ENCODE data around the gene FAM53B. TPM values are rescaled to one million over a fixed set of nuclear protein-coding genes. Genes with fewer than 3 reads are reported as not detected.

Gene FAM53B
- total RNA-seq, 1 experiment from 2014 or later = 14.1 TPM

DNA sequence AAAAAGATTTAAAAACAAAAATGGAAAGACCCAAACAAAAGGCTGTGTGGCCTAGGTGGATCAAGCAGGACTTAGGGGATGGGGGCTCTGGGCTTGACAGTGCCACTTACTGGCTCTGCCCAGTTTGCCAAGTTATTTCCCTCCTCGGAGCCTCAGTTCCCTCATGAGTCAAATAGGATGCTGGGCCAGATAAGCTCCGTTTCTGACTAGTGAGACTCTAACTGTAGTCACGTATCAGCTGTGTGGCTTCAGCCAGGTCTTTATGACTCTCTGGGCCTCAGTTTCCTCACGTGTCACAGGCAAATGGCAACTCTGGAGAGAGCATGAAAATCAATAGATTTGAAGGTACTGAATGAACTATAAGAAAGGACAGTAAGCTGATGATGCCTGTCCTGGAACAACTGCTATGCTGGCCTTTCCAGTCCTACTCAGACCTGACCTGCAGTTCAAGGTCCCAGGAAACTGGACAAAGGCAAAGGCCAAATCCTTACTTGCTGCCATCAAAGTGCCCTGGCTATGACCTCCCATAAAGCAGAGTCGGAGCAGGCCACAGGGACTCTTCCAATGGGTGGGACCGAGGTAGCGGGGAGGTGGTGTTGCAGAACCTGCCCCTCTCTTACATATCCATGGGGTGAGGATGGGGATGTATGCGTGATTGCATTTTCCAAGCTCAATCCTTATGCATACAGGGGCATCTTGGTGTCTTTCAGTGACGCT, 27.0 kb downstream of the FAM53B start:
- peaks cover 7% of the 10 kb centered on the region for H3K4me1 ChIP-seq (replicated peaks)
- no peak overlapping the region for H3K4me3 ChIP-seq
- H3K27ac ChIP-seq = no peak overlapping the region
- DNase-seq (ENCODE audit: low read depth in 1 of 2, low spot score in 2 of 2) = no peak
- H3K9me3 ChIP-seq (replicated peaks) = no peaks in the 10 kb centered on the region
- no peaks in the 10 kb centered on the region for H3K27me3 ChIP-seq (replicated peaks)
- no peaks in the 10 kb centered on the region for H3K36me3 ChIP-seq

DNA sequence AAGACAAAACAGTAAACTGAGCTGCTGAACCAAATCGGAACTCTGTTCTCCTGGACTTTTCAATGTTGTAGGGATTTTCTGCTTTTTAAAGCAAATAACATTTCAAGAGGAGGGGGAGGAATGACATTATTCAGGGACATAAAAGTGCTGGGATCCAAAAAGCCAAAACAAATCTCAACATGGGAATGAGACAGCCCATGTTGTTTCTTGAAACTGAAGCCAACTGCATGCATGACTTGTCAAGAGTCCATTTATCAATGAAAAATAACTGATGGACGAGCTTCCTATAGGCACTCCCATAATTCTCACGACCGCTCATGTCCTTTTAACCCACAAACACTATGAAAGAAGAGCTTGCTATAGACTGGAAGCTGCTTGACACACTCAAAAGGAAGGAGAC, 27.8 kb downstream of the FAM53B start:
- peaks cover 7% of the 10 kb centered on the region for H3K4me1 ChIP-seq (replicated peaks)
- DNase-seq (ENCODE audit: low read depth in 1 of 2, low spot score in 2 of 2) = no peak
- no peaks in the 10 kb centered on the region for H3K36me3 ChIP-seq
- H3K4me3 ChIP-seq = no peak overlapping the region
- H3K27ac ChIP-seq = no peak overlapping the region
- no peaks in the 10 kb centered on the region for H3K9me3 ChIP-seq (replicated peaks)
- H3K27me3 ChIP-seq (replicated peaks) = no peaks in the 10 kb centered on the region

DNA sequence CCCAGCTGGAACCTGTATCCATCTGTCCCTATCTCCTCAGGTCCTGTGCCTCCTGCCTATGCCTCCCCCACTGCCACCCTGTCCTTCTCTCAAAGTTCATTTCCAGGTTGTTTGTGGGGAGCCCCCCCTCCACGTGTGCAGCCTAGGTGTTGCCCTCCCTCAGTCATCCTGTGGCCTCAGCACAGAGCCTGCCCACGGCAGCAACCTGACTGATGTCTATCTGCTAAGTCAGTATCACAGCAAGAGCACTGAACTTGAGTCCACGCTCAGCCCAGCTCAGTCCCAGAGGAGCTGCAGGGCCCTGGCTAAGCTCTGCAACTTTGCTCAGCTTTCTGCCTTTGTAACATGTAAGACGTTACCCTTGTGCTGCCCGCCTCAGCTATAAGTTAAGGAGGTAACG, 28.7 kb downstream of the FAM53B start:
- H3K36me3 ChIP-seq = no peaks in the 10 kb centered on the region
- H3K27ac ChIP-seq = no peak overlapping the region
- no peak overlapping the region for H3K4me3 ChIP-seq
- H3K4me1 ChIP-seq (replicated peaks) = peaks cover 7% of the 10 kb centered on the region
- no peaks in the 10 kb centered on the region for H3K9me3 ChIP-seq (replicated peaks)
- no peak for DNase-seq (ENCODE audit: low read depth in 1 of 2, low spot score in 2 of 2)
- no peaks in the 10 kb centered on the region for H3K27me3 ChIP-seq (replicated peaks)

DNA sequence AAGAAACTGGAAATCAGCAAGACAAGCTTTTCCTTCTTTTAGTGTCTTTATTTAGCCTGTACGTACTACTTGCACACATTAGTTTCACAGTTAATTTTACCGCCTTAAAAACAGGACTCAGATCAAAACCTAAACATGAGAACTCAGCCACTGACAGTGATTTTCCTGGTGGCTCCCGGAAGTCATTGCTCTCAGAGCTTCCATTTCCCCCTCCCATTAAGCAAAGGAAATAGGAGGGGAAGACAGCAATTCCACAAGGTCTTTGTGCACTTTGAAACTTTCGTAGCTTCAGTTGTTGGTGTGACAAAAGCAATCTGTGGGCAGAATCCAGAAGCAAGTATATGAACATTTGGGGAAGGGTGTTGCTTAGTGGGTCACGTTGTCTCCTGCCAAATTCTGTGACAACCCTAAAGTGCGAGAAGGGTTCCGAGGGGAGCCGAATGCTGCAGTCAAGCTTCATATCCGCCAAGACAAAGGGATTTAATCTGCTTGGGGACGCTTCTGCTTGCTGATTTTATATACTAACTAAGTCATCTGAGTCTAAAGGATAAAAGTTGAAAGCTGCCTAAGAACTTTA, 30.4 kb downstream of the FAM53B start:
- Histone ChIP-seq H3K4me3 (no peak overlapping the region), H3K36me3 (no peaks in the 10 kb centered on the region)
- DNase-seq (ENCODE audit: low read depth in 1 of 2, low spot score in 2 of 2) = no peak

DNA sequence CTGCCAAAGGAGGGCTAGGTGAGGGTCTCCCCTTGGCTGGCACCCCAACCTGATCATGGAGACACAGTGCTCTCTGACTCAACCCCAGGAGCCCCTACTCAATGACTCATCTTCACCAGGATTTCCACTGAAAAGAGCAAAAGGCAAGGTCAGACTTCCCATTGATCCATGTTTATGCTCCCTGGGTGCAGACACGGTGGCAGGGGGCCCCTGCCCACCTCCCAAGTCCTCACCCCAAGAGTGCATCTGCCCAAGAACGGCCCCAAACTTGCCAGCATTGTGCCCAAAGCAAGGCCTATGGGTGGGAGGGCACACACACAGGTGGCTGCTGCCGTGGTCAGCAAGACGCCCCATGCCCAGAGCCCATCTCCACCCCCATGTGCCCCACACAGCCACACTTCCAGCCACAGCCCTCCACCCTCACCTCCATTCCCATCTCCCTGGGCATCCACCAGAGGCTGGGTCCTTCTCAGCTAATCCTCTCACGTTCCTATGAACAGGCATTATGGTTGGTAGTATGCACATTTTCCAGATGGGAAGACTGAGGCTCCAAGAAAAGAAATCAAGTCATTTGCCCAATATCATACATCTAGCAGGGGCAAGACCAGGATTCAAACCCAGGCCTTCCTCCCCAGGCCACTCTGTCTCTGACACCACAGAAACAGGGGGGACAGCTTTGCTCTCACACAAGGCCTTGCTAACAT, 31.3 kb downstream of the FAM53B start:
- Histone ChIP-seq H3K27ac (no peak overlapping the region), H3K4me3 (no peak overlapping the region), H3K36me3 (no peaks in the 10 kb centered on the region), H3K4me1 (replicated peaks) (no peaks in the 10 kb centered on the region), H3K9me3 (replicated peaks) (no peaks in the 10 kb centered on the region), H3K27me3 (replicated peaks) (no peaks in the 10 kb centered on the region)
- DNase-seq (ENCODE audit: low read depth in 1 of 2, low spot score in 2 of 2) = no peak

More for the DNA sequence above, 30.4 kb downstream of the FAM53B start:
- H3K27me3 ChIP-seq (replicated peaks) = no peaks in the 10 kb centered on the region
- no peaks in the 10 kb centered on the region for H3K4me1 ChIP-seq (replicated peaks)
- no peaks in the 10 kb centered on the region for H3K9me3 ChIP-seq (replicated peaks)
- H3K27ac ChIP-seq = no peak overlapping the region

DNA sequence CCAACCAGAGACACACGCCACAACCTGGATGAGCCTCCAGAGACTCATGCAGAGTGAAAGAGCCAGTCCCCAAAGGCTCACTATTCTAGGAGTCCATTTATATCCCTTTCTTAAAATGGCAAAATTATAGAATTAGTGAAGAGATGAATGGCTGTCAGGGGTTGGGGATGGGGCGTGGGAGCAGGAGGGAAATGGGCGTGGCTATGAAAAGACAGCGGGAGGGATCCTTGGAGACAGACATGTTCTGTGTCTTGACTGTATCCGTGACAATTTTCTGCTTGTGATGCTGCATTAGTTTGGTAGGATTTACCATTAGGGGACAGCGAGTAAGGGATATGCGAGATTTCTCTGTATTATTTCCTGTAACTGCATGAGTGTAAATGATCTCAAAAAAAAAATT, 33.0 kb downstream of the FAM53B start:
- no peaks in the 10 kb centered on the region for H3K9me3 ChIP-seq (replicated peaks)
- DNase-seq (ENCODE audit: low read depth in 1 of 2, low spot score in 2 of 2) = no peak
- no peaks in the 10 kb centered on the region for H3K27me3 ChIP-seq (replicated peaks)
- peaks cover 5% of the 10 kb centered on the region for H3K36me3 ChIP-seq
- H3K4me3 ChIP-seq = no peak overlapping the region
- H3K4me1 ChIP-seq (replicated peaks) = no peaks in the 10 kb centered on the region
- H3K27ac ChIP-seq = no peak overlapping the region

DNA sequence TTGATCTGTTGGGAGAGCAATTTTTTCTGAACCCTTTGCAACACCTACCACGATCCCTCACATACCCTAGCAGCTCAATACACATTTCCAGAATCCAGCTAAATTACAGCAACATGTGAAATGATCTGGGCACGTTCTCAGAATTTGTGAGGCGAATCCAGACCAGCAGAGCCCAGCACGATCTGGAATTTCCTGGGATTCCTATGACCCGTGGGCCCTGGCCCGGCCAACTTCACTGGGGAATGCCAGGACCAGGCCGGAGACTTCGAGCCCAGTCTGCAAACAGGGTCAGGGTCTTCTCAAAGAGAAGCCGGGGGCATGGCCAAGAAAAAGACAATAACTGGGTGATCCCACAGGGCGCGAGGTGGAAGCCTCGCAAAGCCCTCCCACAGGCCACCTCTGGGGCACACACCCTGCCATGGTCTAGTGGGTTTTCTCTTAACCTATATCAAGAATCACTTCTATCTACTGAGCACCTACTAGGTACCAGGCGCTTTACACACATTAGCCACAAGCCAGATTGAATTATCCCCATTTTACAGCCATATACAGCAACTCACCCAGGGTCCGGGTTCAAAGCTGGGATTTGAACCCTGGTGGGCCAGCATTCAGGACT, 33.8 kb downstream of the FAM53B start:
- no peak overlapping the region for H3K4me3 ChIP-seq
- no peaks in the 10 kb centered on the region for H3K9me3 ChIP-seq (replicated peaks)
- peaks cover 11% of the 10 kb centered on the region for H3K36me3 ChIP-seq
- no peak for DNase-seq (ENCODE audit: low read depth in 1 of 2, low spot score in 2 of 2)
- no peaks in the 10 kb centered on the region for H3K27me3 ChIP-seq (replicated peaks)
- no peak overlapping the region for H3K27ac ChIP-seq
- H3K4me1 ChIP-seq (replicated peaks) = no peaks in the 10 kb centered on the region

DNA sequence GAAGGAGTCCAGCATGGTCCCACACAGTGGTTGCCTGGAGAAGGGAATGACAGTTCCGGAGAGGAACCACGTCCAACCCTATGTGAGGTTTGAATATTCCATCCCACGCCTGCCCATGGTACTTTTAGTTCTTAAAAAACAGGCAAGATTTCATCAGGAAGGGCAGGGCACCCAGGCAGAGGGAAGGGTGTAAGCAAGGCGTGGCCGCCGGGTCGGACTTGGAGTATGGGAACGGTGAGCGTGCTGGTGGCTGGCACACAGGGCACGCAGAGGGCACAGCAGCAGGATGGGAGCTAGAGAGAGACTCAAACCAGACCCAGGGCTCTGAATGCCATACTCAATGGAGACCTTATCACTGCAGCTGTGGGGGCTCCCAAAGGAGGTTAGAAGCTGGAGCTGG, 34.3 kb downstream of the FAM53B start:
- Histone ChIP-seq H3K4me3 (no peak overlapping the region), H3K9me3 (replicated peaks) (no peaks in the 10 kb centered on the region), H3K36me3 (peaks cover 13% of the 10 kb centered on the region), H3K27me3 (replicated peaks) (no peaks in the 10 kb centered on the region), H3K27ac (no peak overlapping the region), H3K4me1 (replicated peaks) (no peaks in the 10 kb centered on the region)
- DNase-seq (ENCODE audit: low read depth in 1 of 2, low spot score in 2 of 2) = no peak

DNA sequence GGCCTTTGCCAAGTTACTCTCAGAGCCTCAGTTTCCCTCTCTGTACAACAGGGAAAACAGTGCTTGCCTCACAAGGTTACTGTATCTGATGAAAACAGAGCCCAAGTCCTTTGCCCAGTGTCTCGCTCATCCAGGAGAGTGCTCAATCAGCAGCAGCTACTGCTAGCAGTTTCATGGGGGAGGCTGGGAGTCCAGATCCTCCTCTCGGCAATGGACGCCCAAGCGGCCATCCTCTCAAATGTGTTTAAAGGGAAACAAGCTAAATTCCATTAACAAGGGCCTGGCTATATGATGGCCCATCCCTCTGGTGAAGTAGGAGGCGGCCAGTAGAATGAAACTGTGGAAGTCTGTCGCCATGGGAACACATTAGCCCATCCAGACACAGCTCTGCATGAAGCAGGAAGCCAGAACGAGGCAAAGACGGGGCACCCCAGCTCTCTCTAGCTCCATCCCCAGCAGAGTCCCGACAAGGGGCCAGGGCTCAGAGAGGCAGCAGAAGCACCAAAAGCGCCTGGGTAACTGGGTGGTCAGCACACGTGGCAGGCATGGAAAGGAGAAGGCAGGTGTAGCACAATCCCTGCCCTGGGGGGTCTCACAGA, 35.2 kb downstream of the FAM53B start:
- H3K27me3 ChIP-seq (replicated peaks) = no peaks in the 10 kb centered on the region
- no peaks in the 10 kb centered on the region for H3K4me1 ChIP-seq (replicated peaks)
- no peak overlapping the region for H3K27ac ChIP-seq
- no peaks in the 10 kb centered on the region for H3K9me3 ChIP-seq (replicated peaks)
- H3K4me3 ChIP-seq = no peak overlapping the region
- peaks cover 14% of the 10 kb centered on the region for H3K36me3 ChIP-seq
- no peak for DNase-seq (ENCODE audit: low read depth in 1 of 2, low spot score in 2 of 2)

DNA sequence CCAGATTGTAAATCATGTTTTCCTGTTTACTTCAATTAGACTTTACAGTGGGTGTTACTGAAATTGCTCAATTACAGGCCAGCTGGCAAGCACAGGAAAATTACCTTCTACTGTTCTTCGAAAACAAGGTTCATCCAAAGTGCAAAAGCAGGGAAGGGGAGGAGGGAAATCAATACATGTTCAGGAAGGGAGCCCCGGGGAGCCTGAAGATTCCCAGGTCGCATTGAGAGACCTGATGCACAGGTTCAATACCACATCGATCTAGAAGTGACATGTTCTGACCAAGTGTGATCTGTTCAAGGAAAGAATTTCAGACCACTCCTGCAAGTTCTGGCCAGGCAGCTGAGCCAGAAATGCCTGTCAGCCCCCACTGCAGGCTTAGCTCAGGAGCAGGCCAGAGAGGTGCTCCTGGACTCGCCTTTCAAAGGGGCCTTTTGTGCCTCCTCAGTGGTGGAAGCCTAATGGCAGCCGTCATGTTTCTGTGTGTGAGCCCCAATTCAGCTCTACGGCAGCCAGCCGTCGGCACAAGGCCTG, 35.9 kb downstream of the FAM53B start:
- Histone ChIP-seq H3K27ac (no peak overlapping the region), H3K36me3 (peaks cover 14% of the 10 kb centered on the region), H3K27me3 (replicated peaks) (no peaks in the 10 kb centered on the region), H3K4me3 (no peak overlapping the region), H3K9me3 (replicated peaks) (no peaks in the 10 kb centered on the region), H3K4me1 (replicated peaks) (no peaks in the 10 kb centered on the region)
- no peak for DNase-seq (ENCODE audit: low read depth in 1 of 2, low spot score in 2 of 2)

DNA sequence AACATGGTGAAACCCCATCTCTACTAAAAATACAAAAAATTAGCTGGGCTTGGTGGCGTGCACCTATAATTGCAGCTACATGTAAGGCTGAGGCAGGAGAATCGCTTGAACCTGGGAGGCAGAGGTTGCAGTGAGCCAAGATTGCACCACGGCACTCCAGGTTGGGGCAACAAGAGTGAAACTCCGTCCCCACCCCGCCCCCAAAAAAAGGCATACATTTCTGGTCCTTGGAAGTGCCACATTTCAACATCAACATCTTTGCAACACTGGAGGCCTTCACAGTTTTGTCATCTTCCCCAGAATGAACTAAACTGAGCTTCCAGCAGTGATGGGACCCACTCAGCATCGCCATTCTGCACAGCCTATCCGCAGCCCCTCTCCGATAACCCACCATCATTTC, 36.6 kb downstream of the FAM53B start:
- H3K4me3 ChIP-seq = no peak overlapping the region
- H3K36me3 ChIP-seq = peaks cover 14% of the 10 kb centered on the region
- no peak overlapping the region for H3K27ac ChIP-seq
- H3K4me1 ChIP-seq (replicated peaks) = no peaks in the 10 kb centered on the region
- no peaks in the 10 kb centered on the region for H3K9me3 ChIP-seq (replicated peaks)
- DNase-seq (ENCODE audit: low read depth in 1 of 2, low spot score in 2 of 2) = no peak
- no peaks in the 10 kb centered on the region for H3K27me3 ChIP-seq (replicated peaks)

DNA sequence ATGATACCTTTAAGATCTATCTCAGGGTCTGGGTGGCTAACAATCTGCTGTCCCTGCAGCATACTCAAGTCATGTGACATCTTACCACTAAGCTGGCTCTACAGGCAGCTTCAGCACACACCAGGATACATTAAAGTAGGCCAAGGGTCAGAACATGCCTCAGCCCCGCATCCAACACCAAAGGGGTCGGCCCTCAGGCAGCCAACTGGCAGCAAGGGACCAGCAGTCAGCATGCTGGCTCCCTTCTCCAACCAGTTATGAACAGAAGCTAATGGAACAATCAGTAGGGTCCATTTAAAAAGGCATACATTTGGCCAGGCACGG, 37.1 kb downstream of the FAM53B start:
- no peak overlapping the region for H3K27ac ChIP-seq

DNA sequence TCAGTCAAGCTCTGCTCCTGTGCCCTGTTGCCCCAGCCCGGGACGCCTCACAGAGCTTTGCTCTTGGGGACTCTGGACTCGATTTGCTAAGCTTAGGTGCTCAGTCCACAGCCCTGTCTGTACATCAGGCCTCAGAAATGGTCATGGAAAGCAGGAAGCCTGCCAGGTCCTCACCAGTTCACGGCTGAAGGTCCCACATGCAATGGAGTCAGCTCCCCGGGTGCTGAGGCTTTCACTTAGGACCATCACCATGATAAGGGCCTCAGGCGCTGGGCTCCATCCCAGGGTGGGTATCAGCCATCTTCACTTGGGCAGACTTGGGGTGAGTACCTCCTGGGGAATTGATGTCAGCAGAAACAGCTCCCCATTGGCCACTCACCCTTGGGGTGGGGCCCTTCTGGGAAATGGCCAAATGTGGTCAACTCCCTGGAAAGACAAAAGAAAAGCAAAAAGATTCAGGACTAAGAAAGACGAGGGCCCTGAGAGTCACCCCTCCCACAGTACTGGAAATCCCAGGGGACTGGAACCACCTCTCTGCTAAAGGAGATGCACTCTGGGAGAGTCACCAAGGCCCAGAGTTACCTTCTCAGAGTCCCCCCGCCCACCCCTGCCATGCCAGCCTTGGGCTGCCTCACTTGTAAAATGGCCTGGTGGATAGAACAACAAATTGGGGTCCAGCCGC, 37.6 kb downstream of the FAM53B start:
- no peak overlapping the region for H3K27ac ChIP-seq
- no peaks in the 10 kb centered on the region for H3K4me1 ChIP-seq (replicated peaks)

More for the DNA sequence above, 37.1 kb downstream of the FAM53B start:
- peaks cover 14% of the 10 kb centered on the region for H3K36me3 ChIP-seq
- no peaks in the 10 kb centered on the region for H3K27me3 ChIP-seq (replicated peaks)
- H3K4me1 ChIP-seq (replicated peaks) = no peaks in the 10 kb centered on the region
- DNase-seq (ENCODE audit: low read depth in 1 of 2, low spot score in 2 of 2) = no peak
- no peak overlapping the region for H3K4me3 ChIP-seq
- H3K9me3 ChIP-seq (replicated peaks) = no peaks in the 10 kb centered on the region

More for the DNA sequence above, 37.6 kb downstream of the FAM53B start:
- Histone ChIP-seq H3K9me3 (replicated peaks) (no peaks in the 10 kb centered on the region), H3K27me3 (replicated peaks) (no peaks in the 10 kb centered on the region), H3K4me3 (no peak overlapping the region), H3K36me3 (peaks cover 14% of the 10 kb centered on the region)
- DNase-seq (ENCODE audit: low read depth in 1 of 2, low spot score in 2 of 2) = no peak
